GM18526 (cell line): ENCODE results near the gene TNS1.

Experiments used
- POLR2A ChIP-seq: IDR thresholded peaks from 3 replicates; pipeline ENCODE4 v1.6.1; 2011; ENCODE audit not compliant: insufficient read length; ENCODE audit errors: extremely low read depth

TNS1 gene

DNA sequence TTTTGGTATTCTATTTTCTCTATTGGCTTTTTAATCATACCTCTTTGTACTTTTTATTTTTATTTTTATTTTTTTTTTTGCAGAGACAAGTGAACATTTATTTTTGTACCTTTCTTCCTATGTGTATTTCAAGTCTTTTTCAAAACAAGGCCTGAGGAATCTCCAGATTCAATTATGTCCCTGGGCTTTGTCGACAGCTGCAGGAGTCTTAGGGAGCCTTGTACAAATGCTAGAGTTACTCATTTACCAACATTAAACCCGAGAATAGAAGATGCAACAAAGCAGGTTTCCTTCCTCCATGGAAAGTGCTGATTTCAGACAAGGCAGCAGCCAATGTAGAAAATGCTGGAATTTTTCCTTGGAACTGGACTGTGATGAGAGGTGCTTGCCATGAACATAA, 242.8 kb downstream of the TNS1 start:
- no peak for TF ChIP-seq POLR2A

- no peak for TF ChIP-seq POLR2A
Measured at GRCh38 chr2:217757108-217757463, 245.7 kb downstream of the TNS1 start.

GRCh38 chr2:217756375-217757107, 246.3 kb downstream of the TNS1 start:
- TF ChIP-seq POLR2A: no peak

DNA sequence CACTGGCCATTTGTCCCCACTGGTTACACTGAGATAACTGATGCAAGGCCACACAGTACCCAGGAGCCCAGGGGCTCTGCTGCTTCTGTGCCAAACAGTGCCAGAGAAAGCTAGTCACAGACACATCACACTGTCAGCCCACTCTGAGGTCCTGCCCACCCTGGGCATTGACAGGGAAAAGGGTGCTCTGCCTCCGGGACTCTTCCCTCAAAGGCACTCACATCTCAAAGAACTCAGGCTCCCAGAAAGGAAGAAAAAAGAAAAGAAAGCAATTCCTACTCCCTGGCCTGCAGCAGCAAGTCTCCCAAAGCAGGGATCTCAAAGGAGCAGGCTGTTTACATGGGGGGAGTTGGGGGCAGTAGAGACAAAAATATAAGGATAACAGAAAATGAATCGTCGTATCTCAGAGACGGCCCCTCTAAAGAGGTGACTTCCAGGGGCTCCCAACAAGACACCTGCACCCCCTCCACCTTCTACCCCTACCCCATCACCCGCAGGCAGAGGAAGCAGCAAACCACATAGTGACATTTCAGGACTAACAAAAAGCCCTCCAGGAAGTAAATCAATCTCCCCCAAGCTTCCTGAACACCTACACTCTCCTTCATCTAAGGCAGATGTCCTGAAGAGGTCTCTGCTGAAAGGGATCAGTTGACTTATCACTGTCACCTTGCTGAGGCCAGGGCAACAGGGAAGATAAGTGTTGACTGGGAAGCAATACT, 247.6 kb downstream of the TNS1 start:
- TF ChIP-seq POLR2A: no peak

GRCh38 chr2:217753460-217754200, 249.2 kb downstream of the TNS1 start:
- no peak for TF ChIP-seq POLR2A

GRCh38 chr2:217752714-217753459, 249.9 kb downstream of the TNS1 start:
- no peak for TF ChIP-seq POLR2A

GRCh38 chr2:217751952-217752351, 250.8 kb downstream of the TNS1 start:
- no peak for TF ChIP-seq POLR2A

GRCh38 chr2:217751192-217751591, 251.6 kb downstream of the TNS1 start:
- TF ChIP-seq POLR2A: no peak
